Transverse colon (tissue), 4 donors: ENCODE data around the gene RNF10. TPM values are rescaled to one million over a fixed set of nuclear protein-coding genes. Genes with fewer than 3 reads are reported as not detected.
A peak's percentile ranks its signal among the peaks of the same experiment; 100 is the strongest.

Experiments used
- DNase-seq: peaks from one replicate; pipeline ENCODE4 v3.0.0-alpha.2; 2019
- H3K27ac ChIP-seq, 4 donors: fragments of 200-600 bp; sonication (generic); 2 replicates each; pipeline ENCODE4 v1.5.1; 2016 to 2018; ENCODE audit warnings: inconsistent platforms in 4 of 4
- H3K27me3 ChIP-seq: fragments of 200-600 bp; sonication (generic); 2 replicates; pipeline ENCODE4 v1.5.1; 2017; ENCODE audit warnings: inconsistent platforms
- H3K36me3 ChIP-seq, 4 donors: fragments of 200-600 bp; sonication (generic); 2 replicates each; pipeline ENCODE4 v1.5.1; 2017 to 2019; ENCODE audit warnings: inconsistent platforms in 4 of 4
- H3K4me1 ChIP-seq, 4 donors: fragments of 200-600 bp; sonication (generic); 2 replicates each; pipeline ENCODE4 v1.5.1; 2017 to 2020; ENCODE audit warnings: inconsistent platforms in 4 of 4
- H3K4me3 ChIP-seq, 4 donors: fragments of 200-600 bp; sonication (generic); 1 replicate in 1 of 4; 2 replicates in 3 of 4; pipeline versions ENCODE4 v1.5.1 to v1.6.1; 2017 to 2019; ENCODE audit warnings: inconsistent platforms in 4 of 4
- H3K9me3 ChIP-seq, 2 donors: fragments of 200-600 bp; sonication (generic); 2 replicates each; pipeline ENCODE4 v1.5.1; 2017 to 2019; ENCODE audit warnings: inconsistent platforms in 2 of 2
- CTCF ChIP-seq, 5 experiments: fragments of 200-600 bp in 3 of 5; fragments of 450-650 bp in 2 of 5; sonication (generic) in 3 of 5; IDR thresholded peaks; 1 replicate in 2 of 5; 2 replicates in 3 of 5; pipeline ENCODE4 v1.5.1; 2016 to 2017; ENCODE audit warnings: antibody characterized with exemption in 5 of 5, inconsistent platforms in 3 of 5, mild to moderate bottlenecking in 2 of 5, moderate library complexity in 1 of 5
- EP300 ChIP-seq: sonication (generic); formaldehyde crosslinking; IDR thresholded peaks from one replicate; pipeline ENCODE4 v1.6.1; 2017; ENCODE audit warnings: antibody characterized with exemption, low read depth
- POLR2A ChIP-seq: fragments of 450-650 bp; IDR thresholded peaks from one replicate; pipeline ENCODE4 v1.6.1; 2016; ENCODE audit warnings: antibody characterized with exemption, mild to moderate bottlenecking, moderate library complexity
- POLR2AphosphoS5 ChIP-seq, 3 donors: sonication (generic); formaldehyde crosslinking; IDR thresholded peaks; one replicate each; pipeline ENCODE4 v1.6.1; 2016; ENCODE audit warnings: antibody characterized with exemption in 3 of 3
- WGBS, 2 donors: methylation state at CpG; one replicate each; pipeline ENCODE4 v1.1.5; 2018; ENCODE audit warnings: low coverage in 1 of 2; 5-methylcytosine and 5-hydroxymethylcytosine counted together
- in situ Hi-C, 4 donors: fragments of 200-750 bp; cut with MboI; loops; one replicate each; pipeline versions ENCODE4 v1.15.0 to v1.15.1; 2017; ENCODE audit warnings: low sequenced_read_pairs in 3 of 4, low pct_ligation_motif_present in 1 of 4, low pct_unique_long_range_greater_than_20kb in 1 of 4
- intact Hi-C: fragments of 100-400 bp; cut with DNase I; formaldehyde crosslinking; loops from one replicate; pipeline ENCODE4 v1.15.1; 2023; ENCODE audit warnings: low total_unique reads
- total RNA-seq, 4 donors: library from RNA; depleted of rRNA; stranded (reverse); fragments of >200 nt; gene quantifications; one replicate each; pipeline ENCODE4 v1.1.0, GENCODE V29; 2016

Gene RNF10
- total RNA-seq, 4 donors from 2014 or later: 204 to 317 (median 213) TPM

- H3K27me3 ChIP-seq: no peaks in the 10 kb centered on the region
- H3K36me3 ChIP-seq: peaks cover 0 to 4% (median 1%) of the 10 kb centered on the region in 4 donors
- TF ChIP-seq POLR2A (no peak), CTCF (IDR thresholded peaks at IDR 0.05) (no peak), POLR2AphosphoS5 (IDR thresholded peaks at IDR 0.05) (no peak), EP300 (no peak)
- H3K27ac ChIP-seq: peak overlapping the region in 3 of 4 donors; percentile 95 to 99 (median 97)
- intact Hi-C loops (no loop called here), in situ Hi-C loops (no loop called here)
- WGBS, 2 donors: 35 to 38% methylated on average over 3 of the region's 3 CpGs
- H3K4me1 ChIP-seq: peaks cover 27 to 96% (median 75%) of the 10 kb centered on the region in 4 donors
- no peak for DNase-seq
- H3K9me3 ChIP-seq: no peaks in the 10 kb centered on the region
- H3K4me3 ChIP-seq: no peak overlapping the region
Observed at GRCh38 chr12:120540445-120540844, 6.3 kb downstream of the RNF10 start.

DNA sequence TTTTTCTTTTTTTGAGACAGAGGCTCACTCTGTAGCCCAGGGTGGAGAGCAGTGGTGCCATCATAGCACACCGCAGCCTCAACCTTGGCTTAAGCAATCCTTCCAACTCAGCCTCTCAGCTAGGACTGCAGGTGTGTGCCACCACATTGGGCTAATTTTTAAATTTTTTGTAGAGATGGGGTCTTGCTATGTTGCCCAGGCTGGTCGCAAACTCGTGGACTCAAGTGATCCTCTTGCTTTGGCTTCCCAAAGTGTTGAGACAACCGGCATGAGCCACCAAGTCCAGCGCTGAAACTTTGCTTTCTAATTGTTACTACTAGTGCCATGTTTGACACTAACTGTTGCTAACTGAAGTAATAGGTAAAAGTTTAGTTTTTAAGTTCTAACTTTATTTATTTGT lies 8.0 kb downstream of the RNF10 start:
- intact Hi-C loops: no loop called here
- in situ Hi-C loops: no loop called here
- Histone ChIP-seq H3K4me3 (no peak overlapping the region), H3K9me3 (no peaks in the 10 kb centered on the region), H3K27ac (no peak overlapping the region), H3K36me3 (peaks cover 0 to 15% (median 6%) of the 10 kb centered on the region in 4 donors), H3K27me3 (no peaks in the 10 kb centered on the region), H3K4me1 (peaks cover 28 to 96% (median 66%) of the 10 kb centered on the region in 4 donors)
- WGBS, 2 donors: 97 to 100% methylated on average over 3 to 5 of the region's 5 CpGs
- TF ChIP-seq POLR2A (no peak), EP300 (no peak), CTCF (IDR thresholded peaks at IDR 0.05) (no peak), POLR2AphosphoS5 (IDR thresholded peaks at IDR 0.05) (no peak)
- DNase-seq: no peak

DNA sequence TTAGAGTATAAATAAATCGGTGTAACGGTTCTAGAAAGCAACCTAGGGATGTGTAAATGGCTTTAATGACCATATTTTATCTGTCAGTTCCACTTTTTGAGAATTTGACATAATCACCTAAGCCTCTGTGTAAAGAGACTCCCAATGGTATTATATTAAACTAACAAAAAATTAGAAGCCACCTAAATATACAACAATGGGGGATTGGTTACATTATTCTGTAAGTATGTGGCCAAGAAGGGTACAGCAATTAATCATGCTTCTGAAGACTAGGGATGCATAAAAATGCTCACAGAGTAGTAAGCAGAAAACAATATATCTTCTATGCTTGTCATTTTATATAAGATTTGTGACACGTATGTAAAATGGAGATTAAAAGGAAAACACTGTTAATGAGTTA lies 10.5 kb downstream of the RNF10 start:
- no peak for TF ChIP-seq EP300
- TF ChIP-seq POLR2AphosphoS5 (IDR thresholded peaks at IDR 0.05): no peak
- TF ChIP-seq POLR2A: no peak
- TF ChIP-seq CTCF (IDR thresholded peaks at IDR 0.05): no peak
- Histone ChIP-seq H3K36me3 (peaks cover 0 to 31% (median 12%) of the 10 kb centered on the region in 4 donors), H3K4me1 (peaks cover 15 to 80% (median 45%) of the 10 kb centered on the region in 4 donors), H3K27me3 (no peaks in the 10 kb centered on the region), H3K9me3 (no peaks in the 10 kb centered on the region), H3K4me3 (no peak overlapping the region), H3K27ac (no peak overlapping the region)
- 82 to 86% methylated on average over 3 of the region's 3 CpGs for WGBS, 2 donors
- in situ Hi-C loops: no loop called here
- intact Hi-C loops: no loop called here
- no peak for DNase-seq

DNA sequence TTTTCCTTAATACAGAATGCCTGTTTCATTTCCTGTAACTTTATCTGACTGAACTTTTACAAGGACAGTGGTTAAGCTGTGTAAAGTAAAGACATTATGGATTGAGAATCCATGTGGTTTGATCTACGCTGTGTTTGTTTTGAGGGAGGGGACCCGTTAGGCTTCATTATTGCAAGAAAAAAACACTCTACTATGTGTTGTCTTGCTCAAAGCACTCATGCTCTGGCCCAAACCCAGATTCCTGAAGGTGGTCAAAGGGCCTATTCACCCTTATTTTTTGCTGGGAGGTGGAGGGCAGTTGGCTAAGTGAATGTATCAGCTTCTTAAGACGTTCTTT lies 11.9 kb downstream of the RNF10 start:
- intact Hi-C loops (no loop called here), in situ Hi-C loops (no loop called here)
- no peak overlapping the region for H3K4me3 ChIP-seq
- no peak for DNase-seq
- peak overlapping the region; percentile 27 to 69 (median 61) for H3K27ac ChIP-seq
- no peak for TF ChIP-seq EP300
- TF ChIP-seq CTCF (IDR thresholded peaks at IDR 0.05): no peak
- no peak for TF ChIP-seq POLR2AphosphoS5 (IDR thresholded peaks at IDR 0.05)
- no peak for TF ChIP-seq POLR2A
- H3K9me3 ChIP-seq: no peaks in the 10 kb centered on the region
- peaks cover 0 to 31% (median 12%) of the 10 kb centered on the region in 4 donors for H3K36me3 ChIP-seq
- H3K27me3 ChIP-seq: no peaks in the 10 kb centered on the region
- WGBS, 2 donors: 53% methylated on average over 3 of the region's 3 CpGs; no CpG with 5 or more reads in 1 of the 2 donors
- H3K4me1 ChIP-seq: peaks cover 17 to 80% (median 50%) of the 10 kb centered on the region in 4 donors
